Mesenchymal stem cell (in vitro differentiated cells and primary cell): ENCODE data around the gene CORO1C.

ENCODE experiments used
- DNase-seq: peaks from one replicate; pipeline ENCODE4 v3.0.0-alpha.2; 2013
- H2AFZ ChIP-seq: one replicate; pipeline ENCODE4 v1.6.1; 2013; ENCODE audit warnings: low read depth, mild to moderate bottlenecking, control low read depth, inconsistent platforms, low read length, moderate library complexity
- H2AK5ac ChIP-seq: 2 replicates; pipeline ENCODE4 v1.6.1; 2013; ENCODE audit warnings: low read length, moderate library complexity, mild to moderate bottlenecking, inconsistent platforms; ENCODE audit not compliant: severe bottlenecking
- H2BK120ac ChIP-seq: one replicate; pipeline ENCODE4 v1.6.1; 2013; ENCODE audit warnings: low read depth, mild to moderate bottlenecking, inconsistent platforms, low read length, moderate library complexity
- H2BK12ac ChIP-seq, 2 experiments: one replicate each; pipeline ENCODE4 v1.6.1; 2013; ENCODE audit warnings: inconsistent platforms in 2 of 2, low read length in 2 of 2, mild to moderate bottlenecking in 2 of 2, moderate library complexity in 2 of 2, control low read depth in 1 of 2
- H2BK15ac ChIP-seq: one replicate; pipeline ENCODE4 v1.6.1; 2013; ENCODE audit warnings: mild to moderate bottlenecking, low read depth, inconsistent platforms; ENCODE audit not compliant: poor library complexity, severe bottlenecking
- H2BK5ac ChIP-seq: 2 replicates; pipeline ENCODE4 v1.6.1; 2013; ENCODE audit warnings: low read depth, mild to moderate bottlenecking, low read length, control low read depth, inconsistent platforms; ENCODE audit not compliant: poor library complexity, severe bottlenecking
- H3K14ac ChIP-seq, 2 experiments: one replicate each; pipeline ENCODE4 v1.6.1; 2013; ENCODE audit warnings: inconsistent platforms in 2 of 2, low read length in 2 of 2, control low read depth in 1 of 2, mild to moderate bottlenecking in 1 of 2, moderate library complexity in 1 of 2
- H3K18ac ChIP-seq, 2 experiments: one replicate each; pipeline ENCODE4 v1.6.1; 2013; ENCODE audit warnings: inconsistent platforms in 2 of 2, low read length in 2 of 2, control low read depth in 1 of 2, low read depth in 1 of 2, mild to moderate bottlenecking in 1 of 2
- H3K23ac ChIP-seq, 2 experiments: one replicate each; pipeline ENCODE4 v1.6.1; 2013; ENCODE audit warnings: inconsistent platforms in 2 of 2, low read length in 2 of 2, mild to moderate bottlenecking in 2 of 2, moderate library complexity in 2 of 2, control low read depth in 1 of 2
- H3K27ac ChIP-seq: 2 replicates; pipeline ENCODE4 v1.5.1; 2013; ENCODE audit warnings: mild to moderate bottlenecking, moderate library complexity, low read length, control low read depth, inconsistent platforms; ENCODE audit not compliant: poor library complexity, severe bottlenecking
- H3K27me3 ChIP-seq, 2 experiments: 2 replicates each; pipeline versions ENCODE4 v1.6.1 to v1.7.0; 2013; ENCODE audit warnings: low read length in 2 of 2, mild to moderate bottlenecking in 2 of 2, moderate library complexity in 2 of 2, control low read depth in 1 of 2, inconsistent platforms in 1 of 2; ENCODE audit not compliant: control insufficient read depth in 1 of 2, insufficient read depth in 1 of 2
- H3K36me3 ChIP-seq, 2 experiments: 2 replicates each; pipeline versions ENCODE4 v1.6.1 to v1.7.0; 2013; ENCODE audit warnings: low read length in 2 of 2, control low read depth in 1 of 2, inconsistent platforms in 1 of 2, low read depth in 1 of 2, mild to moderate bottlenecking in 1 of 2; ENCODE audit not compliant: insufficient read depth in 2 of 2, control insufficient read depth in 1 of 2
- H3K4ac ChIP-seq, 2 experiments: one replicate each; pipeline ENCODE4 v1.6.1; 2013; ENCODE audit warnings: inconsistent platforms in 2 of 2, low read length in 2 of 2, mild to moderate bottlenecking in 2 of 2, moderate library complexity in 2 of 2, control low read depth in 1 of 2, low read depth in 1 of 2
- H3K4me1 ChIP-seq: 2 replicates; pipeline ENCODE4 v1.6.1; 2013; ENCODE audit warnings: low read depth, low read length, control low read depth; ENCODE audit not compliant: control insufficient read depth, insufficient read depth
- H3K4me2 ChIP-seq: 2 replicates; pipeline ENCODE4 v1.6.1; 2013; ENCODE audit warnings: low read length, mild to moderate bottlenecking, inconsistent platforms; ENCODE audit not compliant: poor library complexity, severe bottlenecking
- H3K4me3 ChIP-seq, 2 experiments: 2 replicates each; pipeline versions ENCODE4 v1.5.1 to v1.7.0; 2013; ENCODE audit warnings: low read length in 2 of 2, mild to moderate bottlenecking in 2 of 2, control low read depth in 1 of 2, low read depth in 1 of 2; ENCODE audit not compliant: insufficient read depth in 1 of 2
- H3K79me1 ChIP-seq: replicated peaks from 2 replicates; pipeline ENCODE4 v1.6.1; 2013; ENCODE audit warnings: mild to moderate bottlenecking, control low read depth, low read length, inconsistent platforms; ENCODE audit not compliant: poor library complexity, severe bottlenecking
- H3K9ac ChIP-seq: 2 replicates; pipeline ENCODE4 v1.7.0; 2013; ENCODE audit warnings: mild to moderate bottlenecking, low read length, moderate library complexity
- H3K9me3 ChIP-seq: 2 replicates; pipeline ENCODE4 v1.7.0; 2013; ENCODE audit warnings: mild to moderate bottlenecking, low read length; ENCODE audit not compliant: control insufficient read depth
- H4K8ac ChIP-seq: one replicate; pipeline ENCODE4 v1.6.1; 2013; ENCODE audit warnings: inconsistent platforms, mild to moderate bottlenecking, low read length, moderate library complexity
- H4K91ac ChIP-seq: one replicate; pipeline ENCODE4 v1.6.1; 2013; ENCODE audit warnings: mild to moderate bottlenecking, low read length, inconsistent platforms
- WGBS: methylation state at CpG from one replicate; pipeline ENCODE4 v1.1.7; 2013; ENCODE audit warnings: mixed read lengths; 5-methylcytosine and 5-hydroxymethylcytosine counted together

Gene CORO1C

GRCh38 chr12:108622421-108622820, 108.9 kb downstream of the CORO1C start:
- Histone ChIP-seq H4K91ac (peak overlapping the region; percentile 22), H3K4me2 (no peak overlapping the region), H3K79me1 (no peaks in the 10 kb centered on the region), H3K18ac (peak overlapping the region; percentile 57 to 63), H3K23ac (no peak overlapping the region), H3K36me3 (peaks cover 0 to 14% of the 10 kb centered on the region in 2 experiments), H3K27ac (no peak overlapping the region), H3K9ac (peak overlapping the region; percentile 24), H4K8ac (peak overlapping the region; percentile 85), H3K9me3 (no peaks in the 10 kb centered on the region), H3K4ac (peak overlapping the region; percentile 12 to 64), H2BK5ac (no peak overlapping the region), H2AK5ac (peak overlapping the region; percentile 24), H2BK15ac (peak overlapping the region; percentile 30), H3K14ac (no peak overlapping the region), H3K4me3 (no peak overlapping the region), H3K27me3 (no peaks in the 10 kb centered on the region), H2BK12ac (peak overlapping the region; percentile 43 to 80), H2AFZ (no peak overlapping the region), H2BK120ac (peak overlapping the region; percentile 45), H3K4me1 (peaks cover 17% of the 10 kb centered on the region)
- DNase-seq: peak; percentile 88
- 69% methylated on average over 3 of the region's 4 CpGs for WGBS

- H3K23ac ChIP-seq: no peak overlapping the region
- H2BK5ac ChIP-seq: no peak overlapping the region
- no peaks in the 10 kb centered on the region for H3K27me3 ChIP-seq
- no peak overlapping the region for H3K4me3 ChIP-seq
- no peak overlapping the region for H3K14ac ChIP-seq
- H2BK15ac ChIP-seq: no peak overlapping the region
- H3K9ac ChIP-seq: no peak overlapping the region
- no peak overlapping the region for H3K4ac ChIP-seq
- no peak overlapping the region for H3K4me2 ChIP-seq
- H3K27ac ChIP-seq: no peak overlapping the region
- peaks cover 27% of the 10 kb centered on the region for H3K4me1 ChIP-seq
- peak overlapping the region in 1 of 2 experiments; percentile 60 for H2BK12ac ChIP-seq
- H3K79me1 ChIP-seq: no peaks in the 10 kb centered on the region
- no peak for DNase-seq
- peak overlapping the region; percentile 70 for H4K91ac ChIP-seq
- H3K36me3 ChIP-seq: peaks cover 0 to 14% of the 10 kb centered on the region in 2 experiments
- H2AK5ac ChIP-seq: peak overlapping the region; percentile 6
- no peak overlapping the region for H4K8ac ChIP-seq
- 89% methylated on average over 3 of the region's 3 CpGs for WGBS
- peak overlapping the region; percentile 24 for H2BK120ac ChIP-seq
- H2AFZ ChIP-seq: no peak overlapping the region
- H3K18ac ChIP-seq: peak overlapping the region in 1 of 2 experiments; percentile 88
- no peaks in the 10 kb centered on the region for H3K9me3 ChIP-seq
Measured at GRCh38 chr12:108621161-108621560, 110.2 kb downstream of the CORO1C start.

DNA sequence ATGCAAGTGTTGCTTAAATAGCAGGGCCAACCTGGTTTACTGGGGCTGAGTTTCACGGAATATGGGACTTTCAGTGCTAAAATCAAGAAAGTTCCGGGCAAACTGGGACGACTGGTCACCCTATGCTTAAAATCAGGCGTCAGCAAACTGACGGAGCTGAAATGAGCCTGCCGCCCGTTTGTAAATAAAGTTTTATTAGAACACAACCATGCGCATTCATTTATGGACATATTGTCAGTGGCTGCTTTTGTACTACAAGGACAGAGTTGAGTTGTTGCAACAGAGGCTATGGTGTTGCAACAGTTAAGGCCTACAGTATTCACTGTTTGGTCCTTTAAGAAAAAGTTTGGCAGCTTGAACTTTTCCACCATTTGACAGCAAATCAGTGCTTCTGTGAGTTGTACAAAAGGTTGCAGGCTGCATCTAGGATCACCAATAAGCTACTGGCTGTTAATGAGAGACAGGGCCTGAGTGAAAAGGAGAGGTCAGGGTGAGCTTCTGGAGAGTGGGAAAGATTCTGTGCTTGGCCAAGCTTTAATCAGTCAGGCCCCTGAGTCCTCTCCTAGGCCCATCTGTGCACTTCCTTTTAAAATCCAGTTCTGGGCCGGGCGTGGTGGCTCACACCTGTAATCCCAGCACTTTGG, 111.0 kb downstream of the CORO1C start:
- H2BK15ac ChIP-seq: no peak overlapping the region
- H4K8ac ChIP-seq: peak overlapping the region; percentile 59
- H3K27me3 ChIP-seq: no peaks in the 10 kb centered on the region
- no peak overlapping the region for H2AK5ac ChIP-seq
- no peak overlapping the region for H2BK5ac ChIP-seq
- H2AFZ ChIP-seq: no peak overlapping the region
- DNase-seq: peak; percentile 86
- peaks cover 0 to 14% of the 10 kb centered on the region in 2 experiments for H3K36me3 ChIP-seq
- peak overlapping the region in 1 of 2 experiments; percentile 18 for H3K18ac ChIP-seq
- peak overlapping the region; percentile 53 for H3K9ac ChIP-seq
- H3K9me3 ChIP-seq: peaks cover 6% of the 10 kb centered on the region
- peak overlapping the region in 1 of 2 experiments; percentile 49 for H2BK12ac ChIP-seq
- peak overlapping the region; percentile 18 for H4K91ac ChIP-seq
- H3K79me1 ChIP-seq: no peaks in the 10 kb centered on the region
- no peak overlapping the region for H3K4me3 ChIP-seq
- H3K14ac ChIP-seq: no peak overlapping the region
- H2BK120ac ChIP-seq: no peak overlapping the region
- no peak overlapping the region for H3K27ac ChIP-seq
- H3K4me1 ChIP-seq: peaks cover 27% of the 10 kb centered on the region
- peak overlapping the region in 1 of 2 experiments; percentile 35 for H3K4ac ChIP-seq
- H3K4me2 ChIP-seq: no peak overlapping the region
- no peak overlapping the region for H3K23ac ChIP-seq
- 91% methylated on average over 10 of the region's 10 CpGs for whole genome bisulfite sequencing

- Histone ChIP-seq H2BK5ac (no peak overlapping the region), H2AFZ (no peak overlapping the region), H3K9me3 (peaks cover 6% of the 10 kb centered on the region), H3K27me3 (no peaks in the 10 kb centered on the region), H3K4me2 (no peak overlapping the region), H2AK5ac (no peak overlapping the region), H3K4me1 (peaks cover 27% of the 10 kb centered on the region), H2BK12ac (peak overlapping the region; percentile 15 to 49), H4K8ac (peak overlapping the region; percentile 27), H3K36me3 (peaks cover 0 to 14% of the 10 kb centered on the region in 2 experiments), H3K79me1 (no peaks in the 10 kb centered on the region), H3K4ac (peak overlapping the region in 1 of 2 experiments; percentile 35), H3K23ac (no peak overlapping the region), H3K4me3 (no peak overlapping the region), H3K9ac (no peak overlapping the region), H3K27ac (no peak overlapping the region), H3K18ac (peak overlapping the region in 1 of 2 experiments; percentile 18), H2BK120ac (no peak overlapping the region), H4K91ac (peak overlapping the region; percentile 18), H2BK15ac (no peak overlapping the region), H3K14ac (no peak overlapping the region)
- 83% methylated on average over 13 of the region's 14 CpGs for WGBS
- DNase-seq: no peak
Measured at GRCh38 chr12:108619369-108620160, 111.8 kb downstream of the CORO1C start.
